ENCODE data around the gene B4GALNT1.
A peak's percentile ranks its signal among the peaks of the same experiment; 100 is the strongest.

Gene B4GALNT1

DNA sequence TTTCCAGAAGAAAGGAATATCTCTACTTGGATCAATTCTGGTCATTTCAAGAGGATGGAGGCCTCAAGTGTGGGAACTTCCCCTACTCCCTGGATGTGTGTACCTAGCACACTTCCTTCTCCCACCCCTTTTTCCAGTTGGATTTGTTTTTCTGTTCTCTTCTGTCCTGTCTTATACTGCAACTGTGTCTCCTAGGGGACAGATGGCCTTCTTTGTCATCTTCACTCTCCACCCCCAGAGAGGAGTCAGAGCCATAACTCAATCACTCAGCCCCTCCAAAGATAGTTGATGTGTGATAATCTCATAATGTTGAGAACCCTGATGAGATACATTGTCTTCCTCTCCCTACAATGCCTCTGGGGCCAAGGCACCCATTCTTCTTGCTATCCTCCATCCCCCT lies 30.5 kb downstream of the B4GALNT1 start:
- TF ChIP-seq, protein P1, sequence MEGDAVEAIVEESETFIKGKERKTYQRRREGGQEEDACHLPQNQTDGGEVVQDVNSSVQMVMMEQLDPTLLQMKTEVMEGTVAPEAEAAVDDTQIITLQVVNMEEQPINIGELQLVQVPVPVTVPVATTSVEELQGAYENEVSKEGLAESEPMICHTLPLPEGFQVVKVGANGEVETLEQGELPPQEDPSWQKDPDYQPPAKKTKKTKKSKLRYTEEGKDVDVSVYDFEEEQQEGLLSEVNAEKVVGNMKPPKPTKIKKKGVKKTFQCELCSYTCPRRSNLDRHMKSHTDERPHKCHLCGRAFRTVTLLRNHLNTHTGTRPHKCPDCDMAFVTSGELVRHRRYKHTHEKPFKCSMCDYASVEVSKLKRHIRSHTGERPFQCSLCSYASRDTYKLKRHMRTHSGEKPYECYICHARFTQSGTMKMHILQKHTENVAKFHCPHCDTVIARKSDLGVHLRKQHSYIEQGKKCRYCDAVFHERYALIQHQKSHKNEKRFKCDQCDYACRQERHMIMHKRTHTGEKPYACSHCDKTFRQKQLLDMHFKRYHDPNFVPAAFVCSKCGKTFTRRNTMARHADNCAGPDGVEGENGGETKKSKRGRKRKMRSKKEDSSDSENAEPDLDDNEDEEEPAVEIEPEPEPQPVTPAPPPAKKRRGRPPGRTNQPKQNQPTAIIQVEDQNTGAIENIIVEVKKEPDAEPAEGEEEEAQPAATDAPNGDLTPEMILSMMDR (conservative IDR thresholded peaks at IDR 0.05; ENCODE audit: low read length): no peak
- DNase-seq (ENCODE audit: low read depth): no peak
- no peak overlapping the region for H3K4me3 ChIP-seq (ENCODE audit: low read length)

DNA sequence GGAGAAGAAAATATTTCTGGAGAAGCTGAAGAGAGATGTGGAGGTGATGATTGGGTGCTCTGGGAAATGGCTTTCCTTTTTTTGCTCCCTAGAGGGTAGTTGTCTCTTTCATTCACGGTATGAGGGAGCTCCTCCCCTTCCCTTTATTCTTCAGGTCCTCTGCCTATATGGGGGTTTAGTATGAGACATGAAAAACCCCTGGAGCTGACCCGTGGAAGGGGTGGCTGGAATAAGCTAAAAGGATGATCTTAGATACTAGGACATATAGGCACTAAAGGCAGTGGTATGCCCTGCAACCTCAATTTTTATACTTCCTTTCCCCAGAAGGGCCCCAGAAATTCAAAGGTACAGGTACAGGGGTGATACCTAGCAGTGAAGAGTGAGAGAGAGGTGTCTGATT lies 32.6 kb downstream of the B4GALNT1 start:
- TF ChIP-seq, protein P1 (conservative IDR thresholded peaks at IDR 0.05; ENCODE audit: low read length): no peak

DNA sequence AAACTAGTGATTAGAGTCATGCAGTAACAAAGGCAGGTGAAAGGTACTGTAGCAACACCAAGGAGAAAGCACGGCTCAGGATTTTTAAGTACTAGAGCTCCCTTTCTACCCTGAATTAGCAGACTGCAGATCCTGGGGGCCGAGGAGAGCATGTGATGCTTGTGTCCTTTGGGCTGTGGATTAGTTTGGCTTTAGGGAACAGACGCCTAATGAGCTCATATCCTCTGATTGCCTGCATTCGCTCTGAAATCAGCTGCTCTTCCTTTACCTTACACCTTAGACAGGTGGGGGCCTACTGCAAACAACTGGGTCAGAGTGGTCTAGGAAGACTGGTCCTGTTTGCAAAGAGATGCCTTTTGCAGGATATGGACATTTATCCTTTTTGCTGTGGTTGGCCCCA lies 39.8 kb downstream of the B4GALNT1 start:
- DNase-seq (ENCODE audit: low read depth): no peak
- TF ChIP-seq, protein P1 (conservative IDR thresholded peaks at IDR 0.05; ENCODE audit: low read length): no peak

More for the DNA sequence above, 32.6 kb downstream of the B4GALNT1 start:
- H3K4me3 ChIP-seq (ENCODE audit: low read length): no peak overlapping the region
- no peak for DNase-seq (ENCODE audit: low read depth)

GRCh38 chr12:57592551-57593165 lies 40.3 kb downstream of the B4GALNT1 start:
- peak; percentile 14 for DNase-seq (ENCODE audit: low read depth)
- H3K4me3 ChIP-seq (ENCODE audit: low read length): no peak overlapping the region
- TF ChIP-seq, protein P1 (conservative IDR thresholded peaks at IDR 0.05; ENCODE audit: low read length): no peak

More for the DNA sequence above, 39.8 kb downstream of the B4GALNT1 start:
- H3K4me3 ChIP-seq (ENCODE audit: low read length): no peak overlapping the region

DNA sequence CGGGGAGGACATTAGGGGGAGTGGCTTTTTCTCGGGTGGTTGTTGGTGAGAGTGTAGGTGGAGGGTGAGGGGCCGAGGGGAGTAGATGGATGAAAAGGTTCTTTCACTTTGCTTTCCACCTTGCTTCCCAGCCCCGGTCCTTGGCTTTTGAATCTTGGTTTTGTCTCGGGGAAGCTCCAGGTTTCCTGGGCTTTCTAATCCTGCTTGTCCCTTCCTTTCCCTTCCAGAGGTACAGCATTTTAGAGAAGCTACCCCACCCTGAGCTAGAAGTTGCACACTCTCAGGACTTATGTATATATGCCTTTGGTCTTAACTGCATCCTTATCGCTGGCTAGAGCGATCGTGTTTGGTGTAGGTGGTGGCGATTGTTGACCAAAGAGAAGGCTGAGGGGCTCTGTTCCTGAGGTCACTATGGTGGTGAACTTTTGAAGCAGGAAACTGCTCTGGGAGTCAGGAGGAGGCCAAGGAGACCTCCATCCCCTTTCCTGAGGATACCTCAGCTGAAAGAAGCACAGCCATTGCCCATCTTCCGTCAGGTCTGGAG lies 41.1 kb downstream of the B4GALNT1 start:
- peak overlapping the region; percentile 84 for H3K4me3 ChIP-seq (ENCODE audit: low read length)
- TF ChIP-seq, protein P1 (conservative IDR thresholded peaks at IDR 0.05; ENCODE audit: low read length): no peak
- DNase-seq (ENCODE audit: low read depth): no peak

- peak within 1 kb of the TSS; percentile 84 for H3K4me3 ChIP-seq (ENCODE audit: low read length)
- TF ChIP-seq, protein P1 (conservative IDR thresholded peaks at IDR 0.05; ENCODE audit: low read length): no peak
- peak; percentile 29 for DNase-seq (ENCODE audit: low read depth)
Measured at GRCh38 chr12:57590864-57591781, 41.9 kb downstream of the B4GALNT1 start, which contains the start of gene PIP4K2C. Gene PIP4K2C (plus strand): TSS chr12:57591192. CDS start chr12:57591290, 98 bp downstream.

Measured in AG10803 (cell line).